ENCODE data around the gene EMD.
"Not testable (repeated sequence)": the region's sequence is repeated elsewhere in the genome, so short reads cannot be mapped to it uniquely, and the experiment has no call there.

Gene EMD

DNA sequence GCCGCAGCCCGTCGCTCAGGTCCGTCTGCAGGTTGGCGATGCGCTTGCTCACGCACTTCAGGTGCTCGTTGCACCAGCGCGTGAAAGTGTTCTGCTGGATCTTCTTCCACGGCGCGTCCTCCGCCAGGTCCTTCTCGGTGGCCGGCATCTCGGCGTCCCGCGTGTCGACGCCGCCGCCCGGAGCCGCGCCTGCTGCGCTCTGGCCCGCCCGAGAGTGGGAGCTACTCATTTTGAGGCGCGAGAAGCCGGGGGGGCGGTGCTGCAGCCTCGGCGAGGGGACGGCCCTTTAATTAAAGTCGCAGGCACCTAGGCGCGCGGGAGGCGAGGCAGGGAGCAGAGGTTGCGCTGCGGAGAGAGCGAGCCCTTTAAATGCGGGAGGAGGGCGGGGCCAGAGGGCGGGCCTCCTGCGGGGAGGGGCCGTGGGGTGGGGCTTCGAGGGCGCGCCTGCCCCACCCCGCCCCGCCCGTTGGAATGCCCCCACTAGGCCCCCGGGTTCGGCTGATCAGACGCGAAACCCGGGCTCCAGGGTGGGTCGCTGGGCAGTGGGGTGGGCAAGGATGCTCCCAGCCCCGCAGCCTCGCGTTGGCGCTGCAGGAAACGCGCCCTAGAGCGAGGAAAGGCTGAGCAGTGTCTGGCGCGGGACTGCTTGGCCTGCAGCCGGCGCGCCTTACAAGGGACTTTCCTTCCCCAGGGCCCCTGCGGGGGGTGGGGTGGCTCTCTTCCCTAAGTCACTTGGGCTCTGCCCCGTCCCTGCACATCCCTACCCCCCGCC lies 7.9 kb upstream of the EMD start:
- DNase-seq (ENCODE audit: low read depth in 2 of 2), result peak; percentile 82 to 85

DNA sequence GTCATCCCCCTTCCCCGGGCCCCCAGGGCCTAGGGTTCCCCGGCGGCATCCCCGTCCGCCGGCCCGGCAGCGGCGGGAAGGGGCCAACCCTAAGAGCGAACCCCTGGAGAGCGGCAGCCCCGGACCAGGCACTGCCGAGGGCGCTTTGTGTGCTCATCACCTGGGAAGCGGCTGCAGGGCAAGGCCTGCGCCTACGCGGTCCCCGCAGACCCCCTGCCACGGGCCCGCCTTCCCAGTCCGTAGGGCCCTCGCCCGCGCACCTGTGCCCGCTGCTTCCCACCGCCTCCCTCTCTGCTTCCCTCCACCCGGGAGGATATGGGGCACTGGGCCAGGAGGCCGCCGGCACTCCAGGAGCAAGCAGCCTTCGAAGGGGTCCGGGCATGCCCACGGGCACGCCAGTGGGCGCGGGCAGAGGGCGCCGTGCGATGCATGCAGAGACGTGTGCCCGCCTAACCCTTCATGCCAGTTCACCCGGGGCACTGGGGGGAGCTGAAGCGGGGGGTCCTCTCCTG lies 7.2 kb upstream of the EMD start:
- no peak for DNase-seq (ENCODE audit: low read depth in 2 of 2)

DNA sequence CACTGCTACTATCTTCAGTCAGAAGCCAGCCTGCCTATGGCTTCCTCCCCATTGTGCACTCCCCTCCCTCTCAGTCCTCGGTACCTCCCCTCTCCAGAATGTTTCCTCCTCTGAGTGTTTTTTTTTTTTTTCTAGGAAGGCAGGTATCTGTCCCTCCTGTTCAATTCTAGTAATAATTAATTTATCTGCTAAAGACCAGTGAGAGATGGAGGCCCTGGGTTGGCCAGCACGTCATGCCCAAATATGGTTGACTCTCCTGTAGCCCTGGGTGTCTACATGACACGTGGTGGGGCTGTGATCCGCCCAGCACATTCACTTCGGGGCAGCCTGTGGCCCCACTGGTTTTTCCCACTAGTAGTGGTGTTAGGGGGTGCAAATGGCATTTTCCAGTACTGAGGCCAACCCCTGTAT lies 6.5 kb upstream of the EMD start:
- DNase-seq (ENCODE audit: low read depth in 2 of 2), result no peak

DNA sequence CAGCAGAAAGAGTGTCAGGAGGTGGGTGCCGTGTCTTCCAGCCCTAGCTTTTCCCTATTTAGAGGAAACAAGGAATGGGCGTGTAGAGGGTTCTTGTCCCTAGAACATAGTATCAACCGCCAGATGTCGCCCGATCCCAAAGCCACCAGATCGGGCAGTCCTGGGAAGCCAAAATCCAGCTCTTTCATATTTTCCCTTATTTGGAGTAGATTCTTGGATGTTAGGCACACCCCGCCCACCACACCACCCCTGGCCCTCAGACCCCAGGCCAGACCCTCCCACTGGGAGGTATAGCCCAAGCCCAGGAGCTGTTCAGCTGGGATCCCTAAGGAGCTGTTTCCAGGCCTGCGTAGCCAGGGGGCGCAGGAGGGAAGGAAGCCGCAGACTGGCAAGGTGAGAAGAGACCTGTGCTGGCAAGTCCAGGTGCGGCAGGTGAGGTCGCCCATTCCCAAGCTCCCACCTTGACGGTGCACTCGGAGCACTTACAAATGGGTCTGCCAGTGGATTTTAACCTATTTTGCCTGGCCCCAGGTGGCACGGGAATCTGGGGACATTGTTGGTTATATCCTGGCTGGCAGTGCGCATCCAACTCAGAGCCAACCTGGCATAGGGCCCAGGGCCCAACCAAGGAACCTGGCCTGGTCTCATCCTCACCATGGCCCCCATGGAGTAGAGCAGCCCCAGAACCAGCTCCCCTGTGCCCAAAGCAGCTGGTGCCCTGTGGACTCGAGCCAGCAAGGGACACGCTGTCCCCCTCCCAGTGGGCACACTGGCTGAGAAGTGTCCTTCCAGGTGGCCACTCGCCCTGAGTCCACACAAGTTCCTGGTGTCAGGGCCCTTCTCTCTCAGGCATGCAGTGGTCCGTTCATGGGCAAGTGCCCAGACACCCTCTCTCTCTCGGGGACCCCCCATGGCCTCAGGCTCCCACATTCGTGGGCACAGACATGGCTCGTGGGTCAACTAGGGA lies 5.5 kb upstream of the EMD start:
- no peak for DNase-seq (ENCODE audit: low read depth in 2 of 2)

DNA sequence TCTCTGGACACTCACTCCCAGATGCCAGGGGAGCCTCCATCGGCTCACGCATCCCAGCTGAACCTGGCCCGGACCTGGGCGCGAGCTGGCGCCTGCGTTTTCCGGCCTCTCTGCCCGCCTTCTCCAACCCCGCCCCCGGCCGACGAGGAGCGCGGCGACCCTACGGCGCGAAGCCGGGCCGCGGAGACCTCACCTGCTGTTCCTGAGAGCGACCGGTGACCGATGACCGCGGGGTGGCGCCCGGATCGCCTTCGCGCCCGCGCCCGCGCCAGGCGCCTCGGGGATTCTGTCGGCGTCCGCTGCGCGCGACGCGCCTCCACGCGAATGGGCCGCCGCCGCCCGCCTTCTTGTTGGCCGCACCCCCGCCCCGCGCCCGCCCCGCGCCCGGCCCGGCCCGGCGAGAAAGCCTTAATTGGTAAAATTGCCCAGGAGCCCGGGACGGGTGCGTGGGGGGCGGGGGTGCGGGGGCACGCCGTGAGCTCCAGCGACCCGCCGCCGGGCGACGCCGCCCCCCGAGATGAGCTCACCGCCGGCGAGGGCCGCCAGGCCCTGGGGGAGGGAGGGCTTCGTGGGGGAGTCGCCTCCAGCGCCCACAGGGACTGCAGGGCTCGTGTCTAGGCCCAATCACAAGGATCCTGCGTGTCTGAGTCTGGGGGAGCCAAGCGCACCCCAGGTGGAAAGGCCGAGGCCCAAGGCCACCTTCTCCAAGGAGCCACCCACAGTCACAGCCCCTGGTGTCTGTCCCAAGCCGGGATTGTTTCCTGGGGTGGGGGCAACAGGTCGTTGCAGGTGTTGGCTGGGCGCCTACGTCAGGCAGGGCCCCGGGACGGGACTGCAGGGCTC lies 4.6 kb upstream of the EMD start, which contains the start of gene FLNA:
Gene FLNA, minus strand, starts transcription at position 322 of the 843 bp plus-strand sequence. CDS start 3,389 bp downstream, outside the sequence.
- DNase-seq (ENCODE audit: low read depth in 2 of 2), result no peak

DNA sequence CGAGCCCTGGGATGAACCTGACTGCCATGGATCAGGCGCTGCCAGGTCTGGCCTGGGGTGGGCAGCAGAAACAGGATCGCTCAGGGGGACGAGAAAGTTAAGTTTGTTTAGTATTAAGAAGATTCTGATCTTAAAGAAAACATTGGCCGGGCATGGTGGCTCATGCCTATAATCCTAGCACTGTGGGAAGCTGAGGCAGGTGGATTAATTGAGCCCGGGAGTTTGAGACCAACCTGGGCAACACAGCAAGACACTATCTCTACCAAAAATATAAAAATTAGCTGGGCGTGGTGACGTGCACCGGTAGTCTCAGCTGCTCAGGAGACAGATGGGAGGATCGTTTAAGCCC lies 4.0 kb upstream of the EMD start:
- DNase-seq (ENCODE audit: low read depth in 2 of 2), result no peak

DNA sequence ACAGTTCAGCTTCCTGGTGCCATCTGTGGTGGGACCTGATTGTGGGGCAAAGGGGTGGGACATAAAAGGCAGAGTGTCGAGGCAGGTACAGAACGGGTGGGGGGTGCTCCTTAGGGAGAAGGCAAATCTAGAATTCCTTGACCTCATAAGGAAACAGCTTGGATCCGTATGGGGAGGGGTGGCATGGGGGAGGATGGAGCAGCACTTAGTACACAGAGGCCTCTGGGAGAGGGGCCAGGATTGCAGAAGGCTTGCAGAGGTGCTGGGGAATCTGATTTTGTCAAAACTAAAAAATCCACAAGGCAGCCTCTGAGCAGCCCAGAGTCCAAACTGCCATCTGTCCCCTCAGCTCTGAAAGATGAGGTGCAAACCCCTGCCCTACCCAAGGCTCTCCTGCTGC lies 2.3 kb upstream of the EMD start:
- no peak for DNase-seq (ENCODE audit: low read depth in 2 of 2)

DNA sequence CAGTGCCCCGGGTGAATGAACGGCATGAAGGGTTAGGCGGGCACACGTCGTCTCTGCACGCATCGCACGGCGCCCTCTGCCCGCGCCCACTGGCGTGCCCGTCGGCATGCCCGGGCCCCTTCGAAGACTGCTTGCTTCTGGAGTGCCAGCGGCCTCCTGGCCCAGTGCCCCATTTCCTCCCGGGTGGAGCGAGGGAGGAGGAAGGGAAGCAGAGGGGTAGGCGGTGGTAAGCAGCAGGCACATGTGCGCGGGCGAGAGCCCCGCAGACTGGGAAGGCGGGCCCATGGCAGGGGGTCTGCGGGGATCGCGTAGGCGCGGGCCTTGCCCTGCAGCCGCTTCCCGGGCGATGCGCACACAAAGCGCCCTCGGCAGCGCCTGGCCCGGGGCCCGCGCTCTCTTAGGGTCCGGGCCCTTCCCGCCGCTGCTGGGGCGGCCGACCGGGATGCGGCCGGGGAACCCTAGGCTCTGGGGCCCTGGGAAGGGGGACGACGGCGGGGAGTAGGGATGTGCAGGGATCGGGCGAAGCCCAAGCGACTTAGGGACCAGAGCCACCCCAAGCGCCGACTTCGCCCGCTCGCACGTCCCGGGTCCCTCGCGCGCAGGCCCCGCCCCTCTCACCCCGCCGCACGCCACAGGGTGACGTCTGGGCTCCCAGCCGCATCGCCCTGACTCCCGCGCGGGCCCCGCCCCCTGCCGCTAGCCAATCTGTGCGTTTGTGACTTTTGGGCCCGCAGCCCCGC lies 866 bp upstream of the EMD start:
- DNase-seq (ENCODE audit: low read depth in 2 of 2), result no peak

DNA sequence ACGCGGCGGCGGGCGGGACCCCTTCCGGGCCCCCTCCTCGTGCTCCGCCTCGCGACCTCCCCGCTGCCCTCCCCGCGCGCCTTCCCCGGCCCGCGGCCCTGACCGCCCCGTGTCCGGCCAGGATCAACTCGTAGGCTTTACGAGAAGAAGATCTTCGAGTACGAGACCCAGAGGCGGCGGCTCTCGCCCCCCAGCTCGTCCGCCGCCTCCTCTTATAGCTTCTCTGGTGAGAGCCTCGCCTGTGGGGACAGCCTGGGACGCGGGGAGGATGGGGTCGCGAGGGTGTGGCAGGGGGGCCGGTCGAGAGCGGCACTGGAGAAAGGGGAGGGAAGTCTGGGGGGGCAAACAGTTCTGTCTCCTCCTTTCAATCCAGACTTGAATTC lies 465 bp downstream of the EMD start:
- DNase-seq (ENCODE audit: low read depth in 2 of 2), result no peak

DNA sequence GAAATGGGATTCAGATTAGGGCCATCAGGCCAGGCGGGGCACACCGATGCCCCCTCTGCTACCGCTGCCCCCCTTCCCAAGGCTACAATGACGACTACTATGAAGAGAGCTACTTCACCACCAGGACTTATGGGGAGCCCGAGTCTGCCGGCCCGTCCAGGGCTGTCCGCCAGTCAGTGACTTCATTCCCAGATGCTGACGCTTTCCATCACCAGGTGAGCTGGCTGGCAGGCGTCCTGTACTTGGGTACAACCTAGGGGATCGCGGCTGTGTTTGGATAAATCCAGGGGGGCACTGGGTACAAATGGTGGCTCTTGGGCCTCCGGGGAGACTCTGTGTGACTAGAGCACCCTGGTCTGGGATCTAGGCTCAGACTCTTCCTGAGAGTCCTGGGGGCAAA lies 1.1 kb downstream of the EMD start:
- no peak for DNase-seq (ENCODE audit: low read depth in 2 of 2)

DNA sequence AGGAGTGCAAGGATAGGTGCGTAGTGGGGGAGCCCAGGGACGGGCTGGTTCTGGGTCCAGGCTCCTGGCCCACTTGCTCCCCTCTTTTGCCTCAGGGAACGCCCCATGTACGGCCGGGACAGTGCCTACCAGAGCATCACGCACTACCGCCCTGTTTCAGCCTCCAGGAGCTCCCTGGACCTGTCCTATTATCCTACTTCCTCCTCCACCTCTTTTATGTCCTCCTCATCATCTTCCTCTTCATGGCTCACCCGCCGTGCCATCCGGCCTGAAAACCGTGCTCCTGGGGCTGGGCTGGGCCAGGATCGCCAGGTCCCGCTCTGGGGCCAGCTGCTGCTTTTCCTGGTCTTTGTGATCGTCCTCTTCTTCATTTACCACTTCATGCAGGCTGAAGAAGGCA lies 1.7 kb downstream of the EMD start:
- DNase-seq (ENCODE audit: low read depth in 2 of 2), result no peak

DNA sequence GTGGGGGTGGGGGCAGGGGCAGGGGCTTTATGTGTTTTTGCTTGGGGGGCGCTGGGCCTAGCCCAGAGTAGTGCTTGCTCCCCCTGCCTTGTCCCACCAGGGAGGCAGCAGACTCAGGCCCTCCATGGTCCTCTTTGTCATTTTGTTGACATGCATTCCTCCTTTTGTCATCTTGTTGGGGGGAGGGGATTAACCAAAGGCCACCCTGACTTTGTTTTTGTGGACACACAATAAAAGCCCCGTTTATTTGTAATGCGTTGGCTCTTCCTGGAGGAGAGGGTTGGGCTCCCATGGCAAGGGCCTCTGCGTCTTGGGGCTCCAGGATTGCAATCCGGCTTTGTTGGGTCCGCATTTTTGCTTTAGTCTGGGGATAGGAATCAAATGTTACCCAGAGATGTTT lies 2.2 kb downstream of the EMD start:
- DNase-seq (ENCODE audit: low read depth in 2 of 2), result no peak

DNA sequence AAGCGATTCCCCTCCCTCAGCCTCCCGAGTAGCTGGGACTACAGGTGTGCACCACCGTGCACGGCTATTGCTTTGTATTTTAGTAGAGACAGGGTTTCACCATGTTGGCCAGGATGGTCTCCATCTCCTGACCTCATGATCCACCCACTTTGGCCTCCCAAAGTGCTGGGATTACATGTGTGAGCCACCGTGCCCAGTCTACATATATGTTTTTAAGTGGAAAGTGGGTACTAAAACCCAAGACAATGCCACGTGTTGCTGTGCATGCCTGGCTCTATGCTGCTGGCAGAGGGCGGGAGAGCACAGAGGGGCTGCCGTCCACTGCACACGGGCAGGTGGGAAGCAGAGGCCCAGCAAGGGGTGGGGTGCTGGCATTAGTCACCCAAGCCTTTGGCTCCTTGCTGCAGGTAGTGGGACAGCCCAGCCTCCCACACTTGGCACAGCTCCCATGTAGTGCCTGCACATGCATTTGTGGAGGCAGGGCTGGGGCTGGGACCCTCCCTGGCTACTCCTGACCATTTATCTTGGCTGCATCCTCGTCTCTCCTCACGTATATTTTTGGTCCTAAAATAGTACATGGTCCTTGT lies 3.5 kb downstream of the EMD start:
- DNase-seq (ENCODE audit: low read depth in 2 of 2), result no peak

DNA sequence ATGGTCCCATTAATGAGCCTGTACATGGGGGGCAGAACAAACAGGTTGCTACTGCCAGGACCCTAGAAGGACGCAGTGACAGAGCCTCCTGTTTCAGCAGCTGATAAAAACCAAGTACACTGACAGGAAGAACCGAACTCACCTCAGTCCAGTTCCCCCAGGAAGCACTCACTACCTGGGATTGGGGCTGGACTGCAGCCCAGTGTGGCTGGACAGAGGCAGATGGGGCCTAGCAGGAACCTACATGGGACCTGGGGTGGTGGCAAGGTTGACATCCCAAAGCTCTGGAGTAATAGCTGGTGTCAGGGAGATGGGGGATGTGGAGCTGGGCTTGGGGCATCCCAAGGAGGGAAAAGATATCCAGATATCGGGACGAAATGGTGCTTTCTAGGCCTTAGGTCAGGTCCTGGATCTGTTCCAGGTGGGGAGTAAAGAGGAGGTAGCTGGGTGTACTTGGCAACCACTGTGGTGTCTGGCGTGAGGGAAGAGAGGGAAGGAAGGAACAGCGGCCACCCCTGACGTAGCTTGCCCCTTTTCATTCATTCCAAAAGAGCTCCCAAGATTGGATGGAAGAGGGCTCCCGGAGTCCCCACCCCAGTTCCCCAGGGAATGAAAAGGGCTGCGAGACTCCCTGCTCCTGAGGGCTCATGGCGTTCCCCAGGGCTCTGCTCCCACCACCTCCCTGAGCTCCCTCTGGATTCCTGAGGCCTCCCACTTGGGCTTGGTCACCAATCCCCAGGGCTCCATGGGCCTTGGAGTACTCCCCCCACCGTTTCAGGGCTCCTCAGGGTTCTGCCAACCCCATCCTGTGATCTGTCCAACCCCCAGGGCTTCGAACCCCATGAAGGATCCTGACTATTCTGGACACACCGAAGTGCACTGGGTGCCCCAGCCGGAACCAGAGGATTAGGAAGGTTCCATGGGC lies 4.5 kb downstream of the EMD start:
- no peak for DNase-seq (ENCODE audit: low read depth in 2 of 2)

DNA sequence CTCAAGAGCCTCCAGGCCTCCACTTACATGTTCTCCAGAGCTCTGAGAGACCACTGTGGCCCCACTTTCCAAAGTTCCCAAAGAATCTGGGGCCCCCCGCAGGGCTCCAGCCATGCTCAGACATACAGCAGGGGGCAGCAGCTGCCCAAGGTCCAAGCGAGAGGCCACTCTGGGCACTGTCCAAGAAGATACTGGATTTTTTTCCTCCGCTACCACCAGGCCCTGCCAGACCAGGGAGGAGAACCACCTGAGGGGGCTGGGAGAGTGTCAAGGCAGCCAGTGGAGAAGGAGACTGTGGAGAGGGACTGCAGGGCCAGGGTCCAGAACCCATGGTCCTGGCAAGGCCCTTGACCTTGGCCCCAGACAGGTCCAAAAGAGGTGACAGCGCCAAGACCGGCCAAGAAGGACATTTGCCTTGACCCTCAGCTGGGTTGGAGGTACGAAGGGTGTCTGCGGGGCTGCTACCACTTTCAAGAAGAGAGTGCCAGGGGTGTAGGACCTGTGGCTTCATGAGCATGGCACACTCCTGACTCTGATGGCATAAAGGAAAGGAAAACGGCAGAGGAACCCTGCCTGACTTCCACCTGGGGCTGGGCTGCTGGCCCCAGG lies 5.3 kb downstream of the EMD start:
- no peak for DNase-seq (ENCODE audit: low read depth in 2 of 2)

DNA sequence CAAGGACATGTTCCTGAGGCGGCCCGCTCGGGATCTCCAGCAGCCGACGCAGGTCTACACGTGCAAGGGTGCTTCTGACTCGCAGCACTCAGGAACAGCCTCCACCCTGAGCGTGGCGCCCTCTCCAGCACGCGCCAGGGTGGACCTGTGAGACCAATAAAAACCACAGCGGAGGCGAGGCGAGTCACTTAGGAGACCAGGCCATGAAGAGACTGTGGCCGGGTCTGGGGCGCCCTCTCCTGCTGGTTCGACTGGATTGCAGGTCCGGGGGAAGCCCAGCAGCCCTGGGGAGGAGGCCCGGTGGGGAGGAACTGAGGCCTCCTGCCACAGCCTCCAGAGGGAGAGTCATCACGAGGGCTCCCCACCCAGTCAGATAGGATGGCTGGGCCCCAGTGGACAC lies 9.0 kb downstream of the EMD start:
- DNase-seq (ENCODE audit: low read depth in 2 of 2), result not testable (repeated sequence)

DNA sequence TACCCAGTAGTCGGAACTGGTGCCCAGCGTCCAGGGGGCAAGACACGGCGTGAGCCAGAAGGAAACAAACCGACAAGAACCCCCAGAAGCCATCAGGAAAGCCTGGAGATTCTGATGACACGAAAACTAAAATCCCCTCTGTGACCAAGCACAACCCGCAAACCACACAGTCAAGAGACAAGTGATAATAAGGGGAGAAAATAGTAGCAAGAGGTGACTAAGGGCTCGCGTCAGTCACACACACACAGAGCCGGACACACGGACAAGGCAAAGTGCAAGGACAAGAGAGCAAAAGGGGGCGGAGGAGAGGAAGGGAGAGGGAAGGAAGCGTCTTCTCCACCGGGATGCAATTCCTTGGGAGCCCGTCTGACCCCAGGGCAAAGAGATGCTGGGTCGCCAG lies 9.6 kb downstream of the EMD start:
- not testable (repeated sequence) for DNase-seq (ENCODE audit: low read depth in 2 of 2)

DNA sequence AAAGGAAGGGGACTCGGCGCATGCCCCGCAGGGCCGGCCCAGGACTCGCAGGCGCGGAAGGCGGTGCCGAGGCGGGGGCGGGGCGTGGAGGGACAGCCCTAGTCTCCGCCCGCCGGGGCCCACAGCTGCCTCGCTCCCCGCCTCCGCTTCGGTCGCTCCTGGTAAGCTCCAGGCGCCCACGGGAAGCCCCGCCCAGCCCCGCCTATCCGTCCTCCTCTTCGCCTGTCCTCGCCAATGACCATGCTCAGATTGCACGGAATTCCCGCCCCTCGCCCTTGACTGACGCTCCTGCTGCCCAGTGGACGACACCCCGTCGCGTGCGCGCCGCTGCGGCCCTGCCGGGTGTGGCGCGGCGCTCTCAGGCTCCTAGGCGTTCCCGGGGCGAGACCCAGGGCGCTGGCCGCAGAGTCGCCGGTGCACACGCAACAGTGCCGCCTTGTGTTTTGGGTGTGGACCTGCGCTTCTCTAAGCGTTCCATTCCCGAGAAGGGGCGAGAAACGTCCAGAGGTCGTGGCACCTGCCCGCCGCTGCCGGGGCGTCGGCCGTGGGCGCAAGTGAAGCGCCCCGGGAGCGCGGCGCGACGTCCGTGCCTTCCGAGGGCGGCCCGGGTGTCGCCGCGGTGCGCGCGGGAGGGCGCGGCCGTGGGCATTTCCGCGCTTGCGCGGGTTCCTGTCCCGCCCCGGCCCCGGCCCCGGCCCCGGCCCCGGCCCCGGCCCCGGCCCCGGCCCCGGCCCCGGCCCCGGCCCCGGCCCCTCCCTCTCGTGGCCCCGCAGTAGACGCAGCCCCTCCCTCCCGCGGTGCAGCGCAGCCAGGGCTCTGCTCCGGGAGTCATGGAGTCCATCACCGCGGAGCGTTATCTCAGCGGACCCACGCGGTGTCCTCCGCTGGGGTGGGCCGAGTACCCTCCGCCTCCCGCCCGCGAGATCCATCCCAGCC lies 11.0 kb downstream of the EMD start:
- DNase-seq (ENCODE audit: low read depth in 2 of 2), result not testable (repeated sequence)

All from stimulated activated CD4-positive, alpha-beta T cell treated with anti-CD3 and anti-CD28 coated beads, Interleukin-1b, Interleukin-23, amount 100 ng/mL, for 4 hours (primary cell).